Amygdala (tissue), 56 donors: ENCODE data around the gene PCCB.

Experiments used
- DNase-seq, 56 donors: peaks; one replicate each; lab custom pipeline; 2025; lab: John Stamatoyannopoulos, UW

PCCB gene

GRCh38 chr3:136378011-136378410, 127.9 kb downstream of the PCCB start:
- no peak for DNase-seq
